Measurements from ENCODE around the gene GEMIN5.

- TF ChIP-seq, protein P1, sequence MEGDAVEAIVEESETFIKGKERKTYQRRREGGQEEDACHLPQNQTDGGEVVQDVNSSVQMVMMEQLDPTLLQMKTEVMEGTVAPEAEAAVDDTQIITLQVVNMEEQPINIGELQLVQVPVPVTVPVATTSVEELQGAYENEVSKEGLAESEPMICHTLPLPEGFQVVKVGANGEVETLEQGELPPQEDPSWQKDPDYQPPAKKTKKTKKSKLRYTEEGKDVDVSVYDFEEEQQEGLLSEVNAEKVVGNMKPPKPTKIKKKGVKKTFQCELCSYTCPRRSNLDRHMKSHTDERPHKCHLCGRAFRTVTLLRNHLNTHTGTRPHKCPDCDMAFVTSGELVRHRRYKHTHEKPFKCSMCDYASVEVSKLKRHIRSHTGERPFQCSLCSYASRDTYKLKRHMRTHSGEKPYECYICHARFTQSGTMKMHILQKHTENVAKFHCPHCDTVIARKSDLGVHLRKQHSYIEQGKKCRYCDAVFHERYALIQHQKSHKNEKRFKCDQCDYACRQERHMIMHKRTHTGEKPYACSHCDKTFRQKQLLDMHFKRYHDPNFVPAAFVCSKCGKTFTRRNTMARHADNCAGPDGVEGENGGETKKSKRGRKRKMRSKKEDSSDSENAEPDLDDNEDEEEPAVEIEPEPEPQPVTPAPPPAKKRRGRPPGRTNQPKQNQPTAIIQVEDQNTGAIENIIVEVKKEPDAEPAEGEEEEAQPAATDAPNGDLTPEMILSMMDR (conservative IDR thresholded peaks at IDR 0.05 in 1 of 2, IDR thresholded peaks at IDR 0.05 in 1 of 2; ENCODE audit: extremely low read depth in 1 of 2, insufficient read depth in 1 of 2, low read depth in 1 of 2, low read length in 2 of 2) = no peak
- TF ChIP-seq EZH2 (IDR thresholded peaks at IDR 0.05; ENCODE audit: borderline replicate concordance, low read length) = no peak
Observed at GRCh38 chr5:154940772-154941620, 3.0 kb upstream of the GEMIN5 start, which contains the start of gene MRPL22.
